Transverse colon (tissue), 3 donors: ENCODE results near the gene NTRK3.

ENCODE experiments used
- CTCF ChIP-seq, 5 experiments: fragments of 200-600 bp in 3 of 5; fragments of 450-650 bp in 2 of 5; sonication (generic) in 3 of 5; IDR thresholded peaks; 1 replicate in 2 of 5; 2 replicates in 3 of 5; pipeline ENCODE4 v1.5.1; 2016 to 2017; ENCODE audit warnings: antibody characterized with exemption in 5 of 5, inconsistent platforms in 3 of 5, mild to moderate bottlenecking in 2 of 5, moderate library complexity in 1 of 5
- POLR2A ChIP-seq: fragments of 450-650 bp; IDR thresholded peaks from one replicate; pipeline ENCODE4 v1.6.1; 2016; ENCODE audit warnings: antibody characterized with exemption, mild to moderate bottlenecking, moderate library complexity

GRCh38 chr15:87944691-87945090, 311.8 kb downstream of the NTRK3 start:
- no peak for TF ChIP-seq CTCF (IDR thresholded peaks at IDR 0.05)
- TF ChIP-seq POLR2A: no peak
